HS-5 (cell line): ENCODE data around the gene SLC27A4.
"Not testable (repeated sequence)": the region's sequence is repeated elsewhere in the genome, so short reads cannot be mapped to it uniquely, and the experiment has no call there.

Source experiments
- DNase-seq: peaks from one replicate; pipeline ENCODE4 v3.0.0-alpha.2; 2012; ENCODE audit warnings: low read depth

Gene SLC27A4

GRCh38 chr9:128324401-128324800 is 15.9 kb upstream of the SLC27A4 start:
- no peak for DNase-seq

GRCh38 chr9:128325629-128326028 is 14.7 kb upstream of the SLC27A4 start:
- DNase-seq, result no peak

GRCh38 chr9:128333451-128333869 is 6.9 kb upstream of the SLC27A4 start:
- no peak for DNase-seq

- DNase-seq, result no peak
Measured at GRCh38 chr9:128335161-128335560, 5.2 kb upstream of the SLC27A4 start.

- no peak for DNase-seq
Measured at GRCh38 chr9:128335914-128336313, 4.4 kb upstream of the SLC27A4 start.

DNA sequence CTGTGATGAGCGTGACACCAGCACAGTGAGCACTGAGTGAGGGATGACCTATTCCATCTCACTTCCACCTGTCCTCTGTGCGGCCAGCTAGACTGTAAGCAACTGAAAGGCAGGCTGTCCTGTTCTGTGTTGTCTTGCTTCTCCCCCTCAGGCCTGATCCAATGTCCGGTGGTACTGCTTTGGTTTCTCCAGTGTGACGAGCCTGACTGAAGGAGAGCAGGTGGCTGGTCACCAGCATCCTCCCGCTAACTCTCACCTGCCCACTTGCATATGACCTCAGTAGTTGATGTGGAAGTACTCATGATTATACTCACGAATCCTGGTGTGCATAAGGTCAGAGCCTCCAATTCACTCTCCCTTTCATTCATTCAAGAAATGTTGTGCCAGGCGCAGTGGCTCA is 2.4 kb upstream of the SLC27A4 start:
- no peak for DNase-seq

- DNase-seq, result not testable (repeated sequence)
Measured at GRCh38 chr9:128338852-128339614, 1.3 kb upstream of the SLC27A4 start.

GRCh38 chr9:128340691-128341434 is 536 bp downstream of the SLC27A4 start:
- DNase-seq, result no peak

GRCh38 chr9:128341435-128341849 is 1.1 kb downstream of the SLC27A4 start:
- DNase-seq, result no peak

DNA sequence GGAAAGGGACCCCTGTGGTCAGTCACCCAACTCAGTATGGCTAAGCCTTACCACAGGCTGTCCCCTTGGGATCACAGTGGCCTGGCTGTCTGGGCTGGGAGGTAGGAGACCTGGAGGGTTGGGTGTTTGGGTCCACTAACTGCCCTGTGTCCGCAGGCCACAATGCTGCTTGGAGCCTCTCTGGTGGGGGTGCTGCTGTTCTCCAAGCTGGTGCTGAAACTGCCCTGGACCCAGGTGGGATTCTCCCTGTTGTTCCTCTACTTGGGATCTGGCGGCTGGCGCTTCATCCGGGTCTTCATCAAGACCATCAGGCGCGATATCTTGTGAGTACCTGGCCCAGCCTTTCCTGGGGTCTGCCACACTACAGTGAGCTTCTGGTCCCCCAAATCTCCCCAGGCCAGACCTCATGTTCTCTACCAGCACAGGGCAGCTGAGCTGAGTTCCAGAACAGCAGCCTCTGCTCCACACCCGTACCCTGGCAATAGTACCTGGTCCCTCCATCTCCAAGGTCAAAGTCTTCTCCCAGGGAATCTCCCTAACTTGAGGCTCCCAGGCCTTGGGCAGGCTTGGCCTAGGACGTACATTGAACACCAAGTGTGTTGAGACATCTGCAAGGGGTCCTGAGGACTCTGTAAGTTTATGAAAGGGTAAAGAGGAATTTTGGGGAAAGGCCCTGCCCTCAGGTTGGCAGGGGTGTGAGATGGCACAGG is 2.8 kb downstream of the SLC27A4 start:
- DNase-seq, result no peak

GRCh38 chr9:128343855-128344254 is 3.5 kb downstream of the SLC27A4 start:
- no peak for DNase-seq

- DNase-seq, result no peak
Measured at GRCh38 chr9:128344931-128345605, 4.7 kb downstream of the SLC27A4 start.

DNA sequence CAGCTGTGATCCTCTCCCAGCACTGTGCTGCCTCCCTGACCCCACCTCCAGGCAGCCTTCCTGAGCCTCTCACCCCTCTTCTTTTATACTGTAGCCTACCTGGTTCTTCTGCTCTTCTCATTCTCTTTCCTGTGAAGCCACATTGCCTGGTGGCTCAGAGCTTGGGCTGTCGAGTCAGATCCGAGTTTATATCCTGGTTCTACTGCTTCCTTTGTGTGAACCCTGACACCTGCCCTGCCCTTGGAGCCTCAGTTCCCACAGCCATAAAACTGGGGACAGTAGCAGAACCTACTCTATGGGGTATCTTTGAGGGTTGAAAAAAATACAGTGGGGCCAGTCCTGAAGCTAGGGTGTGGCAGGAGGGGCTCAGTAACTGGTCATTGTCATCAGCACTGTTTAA is 8.8 kb downstream of the SLC27A4 start:
- no peak for DNase-seq

GRCh38 chr9:128349772-128350171 is 9.4 kb downstream of the SLC27A4 start:
- no peak for DNase-seq

- no peak for DNase-seq
Measured at GRCh38 chr9:128355451-128355850, 15.1 kb downstream of the SLC27A4 start.

GRCh38 chr9:128358090-128358489 is 17.8 kb downstream of the SLC27A4 start:
- no peak for DNase-seq

DNA sequence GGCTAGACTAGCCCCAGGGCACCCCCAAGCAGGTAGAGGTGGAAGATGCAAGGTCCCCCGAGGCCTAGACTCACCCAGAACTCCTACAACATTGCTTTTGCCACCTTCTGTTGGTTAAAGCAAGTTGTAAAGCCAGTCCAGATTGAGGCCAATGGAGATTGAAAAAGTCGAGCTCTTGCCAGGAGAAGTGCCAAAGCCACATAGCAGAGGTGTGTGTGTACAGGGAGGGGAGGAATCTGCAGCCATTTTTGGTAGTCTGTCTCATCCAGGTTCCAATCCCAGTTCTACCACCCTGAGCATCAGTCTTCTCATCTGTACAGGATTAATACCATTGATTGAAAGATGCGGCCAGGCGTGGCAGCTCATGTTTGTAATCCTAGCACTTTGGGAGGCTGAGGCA is 18.5 kb downstream of the SLC27A4 start:
- no peak for DNase-seq

- no peak for DNase-seq
Measured at GRCh38 chr9:128360826-128361225, 20.5 kb downstream of the SLC27A4 start.

- DNase-seq, result no peak
Measured at GRCh38 chr9:128361296-128361985, 21.1 kb downstream of the SLC27A4 start.

- peak; percentile 61 for DNase-seq
Measured at GRCh38 chr9:128361986-128362646, 21.8 kb downstream of the SLC27A4 start.

GRCh38 chr9:128362774-128363173 is 22.4 kb downstream of the SLC27A4 start:
- DNase-seq, result no peak
